IPS-11a (cell line): Measurements from ENCODE around the gene MKI67.

Experiments used
- H3K4me3 ChIP-seq: one replicate; pipeline ENCODE4 v1.5.1; 2013; ENCODE audit warnings: low read depth, low read length, control low read depth

The MKI67 gene

DNA sequence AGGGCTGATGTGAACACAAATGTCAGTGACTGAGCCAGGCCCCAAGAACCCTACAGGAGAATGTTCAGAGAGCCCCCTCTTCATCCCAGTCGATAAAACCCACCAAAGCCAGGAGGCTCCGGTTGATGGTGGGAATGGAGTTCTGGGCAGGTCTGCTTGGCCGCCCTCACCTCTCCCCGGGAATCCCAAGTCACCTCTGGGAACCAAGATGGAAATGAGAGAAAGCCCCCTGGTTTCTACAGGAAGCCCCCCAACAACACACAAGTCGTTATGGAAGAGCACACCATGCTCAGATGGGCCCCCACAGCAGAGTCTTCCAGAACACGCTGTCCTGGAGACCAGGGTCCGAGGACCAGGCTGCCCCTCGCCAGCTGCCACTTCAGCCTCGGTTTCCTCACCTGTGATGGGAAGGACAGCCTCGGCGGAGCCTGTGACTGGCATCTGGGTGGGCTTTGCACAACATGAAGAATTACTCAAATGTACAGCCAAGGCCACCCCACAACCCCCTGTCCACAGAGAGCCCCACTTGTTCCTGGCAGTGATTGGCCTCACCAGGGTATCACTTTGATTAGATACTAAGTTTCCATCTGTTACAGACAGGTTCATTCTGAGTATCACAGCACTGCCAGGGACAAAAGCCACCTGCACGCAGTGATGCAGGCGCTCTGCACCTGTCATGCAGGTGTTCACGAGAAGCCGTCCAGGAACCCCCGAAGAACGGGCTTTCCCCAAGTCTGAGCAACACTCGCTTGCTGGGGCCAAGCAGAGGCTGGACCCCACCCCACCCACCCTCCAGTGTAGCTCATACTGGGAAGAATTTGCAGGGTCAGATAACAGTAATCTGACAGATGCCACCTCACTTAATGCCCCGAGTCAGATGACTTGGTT is 57.6 kb downstream of the MKI67 start:
- H3K4me3 ChIP-seq, result no peak overlapping the region

DNA sequence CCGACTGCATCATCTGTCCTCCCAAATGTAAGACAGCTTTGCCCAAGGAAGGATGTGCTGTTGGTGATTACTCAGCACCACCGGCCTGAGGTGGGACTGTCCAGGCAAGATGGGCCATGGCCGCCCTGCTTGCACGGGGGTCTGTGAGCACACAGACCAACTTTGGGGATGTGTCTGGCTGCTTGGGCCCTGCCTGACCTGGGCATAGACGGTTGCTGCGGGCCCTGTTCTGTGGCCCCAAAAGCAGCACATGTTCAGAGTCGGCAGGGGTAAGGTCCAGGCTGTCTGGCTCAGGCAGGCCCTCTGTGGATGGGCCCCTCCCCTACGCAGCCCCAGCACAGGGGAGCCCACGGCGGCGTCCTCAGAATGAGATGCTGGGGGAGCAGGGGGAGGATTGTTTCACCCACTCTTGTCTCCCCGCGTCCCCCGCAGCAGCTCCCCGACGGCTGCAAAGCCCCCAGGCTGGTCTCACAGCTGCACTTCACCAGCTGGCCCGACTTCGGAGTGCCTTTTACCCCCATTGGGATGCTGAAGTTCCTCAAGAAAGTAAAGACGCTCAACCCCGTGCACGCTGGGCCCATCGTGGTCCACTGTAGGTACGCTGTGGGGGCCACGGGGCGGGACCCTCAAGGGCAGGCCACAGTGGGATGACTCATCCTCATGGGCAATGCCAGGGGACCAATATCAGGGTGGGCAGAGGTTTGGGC is 58.4 kb downstream of the MKI67 start:
- no peak overlapping the region for H3K4me3 ChIP-seq

GRCh38 chr10:128066870-128067382 is 59.3 kb downstream of the MKI67 start:
- no peak overlapping the region for H3K4me3 ChIP-seq

DNA sequence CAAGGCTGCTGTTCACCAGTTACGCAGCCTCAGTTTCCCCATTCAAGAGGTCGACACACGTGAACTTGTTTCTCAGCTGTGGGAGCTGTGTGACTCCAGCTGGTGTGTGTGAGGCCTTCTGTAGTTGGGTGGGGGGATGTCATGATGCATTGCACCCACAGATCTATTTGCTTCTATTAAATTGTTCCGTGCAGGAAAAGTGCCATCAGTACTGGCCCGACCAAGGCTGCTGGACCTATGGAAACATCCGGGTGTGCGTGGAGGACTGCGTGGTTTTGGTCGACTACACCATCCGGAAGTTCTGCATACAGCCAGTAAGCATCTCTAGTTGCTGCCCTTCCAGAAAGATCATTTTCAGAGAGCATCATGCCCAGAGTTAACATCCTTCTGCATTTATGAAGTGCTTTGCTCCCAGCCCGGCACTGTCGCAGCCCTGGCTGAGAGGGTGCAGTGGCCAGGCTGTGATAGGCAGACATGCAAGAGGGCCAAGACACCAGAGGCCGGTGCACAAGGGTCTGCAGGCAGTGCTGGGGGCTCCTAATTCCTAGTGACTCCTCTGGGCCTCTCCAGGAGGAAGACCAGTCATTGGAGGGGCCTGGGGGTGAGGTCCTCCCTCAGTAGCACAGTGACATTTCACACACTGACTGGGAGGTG is 60.2 kb downstream of the MKI67 start:
- no peak overlapping the region for H3K4me3 ChIP-seq

DNA sequence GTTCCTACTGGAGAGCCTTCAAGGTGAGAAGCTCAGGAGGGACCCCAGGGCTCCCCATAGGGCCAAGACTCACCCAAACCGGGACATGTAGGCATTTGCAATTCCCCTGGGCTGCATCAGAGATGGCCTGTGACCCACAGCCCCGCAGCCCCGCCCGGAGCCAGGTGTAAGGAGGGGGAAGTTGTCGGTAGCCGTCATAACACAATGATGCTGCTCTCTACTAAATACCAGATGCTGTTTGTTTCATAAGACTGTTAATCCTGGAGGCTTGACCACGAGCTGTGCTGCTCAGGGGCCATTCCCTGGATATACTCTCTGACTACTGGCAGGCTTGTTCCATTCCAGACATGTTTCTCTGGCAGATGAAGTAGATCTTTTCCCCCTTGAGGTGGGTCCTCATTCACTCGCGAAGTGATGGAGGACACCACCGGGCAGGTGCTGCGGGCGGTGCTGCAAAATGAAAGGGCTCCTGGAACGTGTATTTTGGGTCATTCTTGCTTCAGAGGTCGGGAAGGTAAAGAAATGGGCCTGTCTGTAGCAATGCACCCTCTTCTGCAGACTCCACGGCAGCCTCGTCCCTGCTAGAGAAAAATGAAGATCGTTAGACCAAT is 61.1 kb downstream of the MKI67 start:
- no peak overlapping the region for H3K4me3 ChIP-seq

DNA sequence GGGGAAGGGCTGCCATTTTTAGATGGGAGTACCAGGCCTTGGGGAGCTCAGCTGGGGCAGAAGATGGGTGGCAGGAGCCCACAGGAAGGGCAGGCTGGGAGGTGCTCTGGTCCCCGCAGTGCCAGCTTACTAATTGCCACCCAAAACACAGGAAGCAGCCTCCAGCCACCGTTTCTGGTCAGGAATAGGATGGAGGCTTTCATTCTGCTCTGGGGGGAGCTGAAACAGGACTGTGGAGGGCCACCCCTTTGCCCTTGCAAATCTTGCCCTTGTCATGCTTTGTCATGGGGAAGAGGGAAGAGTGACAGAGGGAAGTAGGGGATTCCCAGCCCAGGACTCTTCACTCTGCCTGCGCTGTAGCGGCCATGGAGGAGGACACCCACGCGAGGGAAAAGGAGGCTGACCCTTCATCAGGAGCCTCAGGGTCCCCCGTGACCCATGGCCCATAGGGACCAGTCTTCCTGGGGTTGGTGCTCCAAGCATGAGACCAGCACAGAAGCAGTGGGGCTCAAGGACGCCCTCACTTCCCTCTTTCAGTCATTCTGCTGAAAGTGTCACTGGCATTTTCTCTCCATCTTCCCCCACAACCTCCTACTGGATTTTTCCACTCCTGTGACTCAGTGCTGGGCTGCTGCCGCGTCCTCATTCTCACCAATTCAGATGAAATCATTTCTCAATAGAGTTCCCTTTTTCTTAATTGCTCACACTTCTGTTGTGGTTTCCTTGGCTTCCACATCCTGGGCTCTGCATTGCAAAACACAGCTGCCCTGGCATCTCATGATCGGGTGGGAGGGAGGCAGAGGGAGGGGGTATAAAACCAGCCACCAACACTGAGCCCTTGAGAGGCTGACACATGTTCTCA is 61.9 kb downstream of the MKI67 start:
- H3K4me3 ChIP-seq, result no peak overlapping the region

DNA sequence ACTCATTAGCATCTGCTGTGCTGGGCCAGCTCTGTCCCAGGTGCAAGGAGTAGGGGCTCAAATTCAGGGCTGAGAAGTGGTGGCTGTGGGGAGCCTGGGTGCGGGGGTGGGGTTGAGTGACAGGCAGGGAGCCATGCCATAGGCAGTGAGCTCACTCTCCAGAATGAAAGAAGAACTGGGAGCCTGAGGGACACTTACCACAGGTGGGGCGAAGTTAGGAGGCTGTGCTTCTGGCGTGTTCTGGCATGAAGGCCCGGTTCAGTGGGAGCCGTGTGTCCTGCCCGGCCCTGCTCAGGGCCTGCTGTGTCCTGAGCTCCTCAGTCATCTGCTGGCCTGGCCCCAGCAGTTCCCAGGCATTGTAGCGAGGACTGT is 62.5 kb downstream of the MKI67 start:
- no peak overlapping the region for H3K4me3 ChIP-seq

GRCh38 chr10:128062881-128063563 is 63.2 kb downstream of the MKI67 start:
- H3K4me3 ChIP-seq, result no peak overlapping the region

DNA sequence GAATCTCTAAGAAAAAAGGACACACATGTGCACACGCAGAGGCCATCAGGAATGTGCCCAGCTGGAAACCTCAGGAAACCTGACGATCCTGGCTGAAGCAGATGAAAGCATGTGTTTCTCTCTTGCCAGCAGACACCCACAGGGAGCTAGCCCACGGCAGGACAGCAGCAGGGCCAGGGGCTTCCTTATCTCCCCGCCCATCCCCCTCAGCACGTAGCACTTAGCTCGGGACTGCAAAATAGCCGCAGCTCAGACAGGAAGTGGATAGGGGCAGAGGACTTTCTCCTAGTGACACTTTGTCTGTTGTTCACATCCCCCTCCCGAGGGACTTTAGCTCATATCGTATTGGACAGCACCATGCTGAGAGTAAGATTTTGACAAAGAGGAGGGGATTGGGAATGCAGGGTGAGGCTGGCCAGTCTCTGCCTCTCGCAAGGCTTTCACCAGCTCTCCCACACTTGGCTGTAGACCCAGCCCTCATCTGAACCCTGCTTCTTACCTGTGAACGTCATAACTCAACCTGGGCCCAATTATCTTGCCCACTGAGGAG is 63.8 kb downstream of the MKI67 start:
- H3K4me3 ChIP-seq, result no peak overlapping the region

GRCh38 chr10:128061306-128062300 is 64.6 kb downstream of the MKI67 start:
- H3K4me3 ChIP-seq, result no peak overlapping the region

DNA sequence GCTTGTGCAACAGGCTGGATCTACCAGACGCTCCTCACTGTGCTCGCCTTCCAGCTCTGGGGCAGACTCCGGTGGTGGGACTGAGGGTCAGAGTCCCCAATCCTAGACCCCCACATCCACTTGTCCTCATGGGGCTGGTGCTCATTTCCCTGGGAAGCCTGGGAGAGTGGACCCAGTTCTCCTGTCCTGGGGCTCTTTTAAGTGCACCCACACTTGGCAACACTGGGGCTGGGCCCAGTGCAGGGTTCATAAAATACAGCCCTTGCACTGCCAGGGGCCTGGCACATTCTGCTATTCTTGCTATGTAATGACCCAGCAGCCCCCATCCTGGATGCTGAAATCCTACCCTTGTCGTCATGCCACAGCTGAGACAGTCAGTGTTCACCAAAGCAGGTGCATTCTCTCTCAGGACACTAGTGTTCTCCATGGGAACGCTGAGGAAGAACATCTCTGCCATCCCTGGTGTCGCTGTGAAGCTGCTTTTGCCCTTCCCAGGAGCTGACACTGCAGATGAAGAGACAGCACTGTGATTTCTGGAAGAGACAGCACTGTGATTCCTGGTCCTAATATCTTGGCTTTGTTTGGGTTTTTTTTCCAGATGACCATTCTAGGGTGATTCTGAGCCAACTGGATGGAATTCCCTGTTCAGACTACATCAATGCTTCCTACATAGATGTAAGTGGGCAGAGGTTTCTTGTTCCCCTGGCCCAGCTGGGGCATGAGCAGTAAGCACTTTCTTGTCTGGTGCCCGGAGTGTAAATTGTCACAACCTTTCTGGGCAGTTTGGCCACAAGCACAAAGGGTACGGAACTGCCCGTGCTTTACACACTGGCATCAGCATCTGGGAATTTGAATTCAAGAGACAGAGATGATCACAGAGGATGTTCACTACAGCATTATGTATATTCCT is 65.6 kb downstream of the MKI67 start:
- H3K4me3 ChIP-seq, result no peak overlapping the region

DNA sequence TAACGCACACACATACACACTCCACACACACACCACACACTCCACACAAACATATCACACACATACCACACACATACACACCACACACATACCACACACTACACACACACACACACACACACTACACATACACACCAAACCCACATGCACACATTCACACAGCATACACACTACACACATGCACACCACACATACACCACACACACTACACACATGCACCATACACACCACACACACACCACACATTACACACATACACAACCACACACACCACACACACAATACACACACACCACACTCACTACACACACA is 66.3 kb downstream of the MKI67 start:
- no peak overlapping the region for H3K4me3 ChIP-seq

DNA sequence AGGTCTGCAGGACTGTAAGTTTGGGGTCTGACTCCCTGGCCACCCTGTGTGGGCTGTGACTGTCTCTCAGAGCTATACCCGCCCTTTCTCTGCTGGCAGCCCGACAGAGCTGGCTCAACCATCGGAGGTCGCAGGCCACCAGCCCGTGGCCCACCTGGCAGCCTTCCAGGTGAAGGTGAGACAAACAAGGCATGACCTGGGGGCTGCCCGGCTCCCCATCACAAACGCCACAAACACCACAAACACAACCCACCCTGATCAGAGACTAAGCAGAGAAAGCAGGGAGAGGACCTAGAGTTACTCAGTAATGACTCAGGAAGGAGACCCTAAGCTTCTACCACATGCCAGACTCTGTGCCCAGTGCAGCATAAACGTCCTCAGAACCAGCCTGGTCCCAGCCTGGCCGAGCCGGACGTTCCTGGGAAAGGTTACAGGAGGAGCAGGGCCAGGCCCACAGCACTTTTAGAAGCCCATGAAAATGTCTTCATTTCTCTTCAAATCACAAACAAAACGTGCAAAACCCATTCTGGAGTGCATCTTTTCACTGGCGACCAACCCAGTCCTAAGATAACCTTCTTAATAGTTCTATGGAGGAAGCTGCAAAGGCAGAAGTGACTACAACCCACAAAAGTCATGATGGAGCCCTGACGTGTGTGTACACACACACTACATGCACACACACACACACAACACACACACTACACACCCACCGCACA is 66.8 kb downstream of the MKI67 start:
- H3K4me3 ChIP-seq, result no peak overlapping the region

GRCh38 chr10:128058750-128059134 is 67.5 kb downstream of the MKI67 start:
- H3K4me3 ChIP-seq, result no peak overlapping the region

DNA sequence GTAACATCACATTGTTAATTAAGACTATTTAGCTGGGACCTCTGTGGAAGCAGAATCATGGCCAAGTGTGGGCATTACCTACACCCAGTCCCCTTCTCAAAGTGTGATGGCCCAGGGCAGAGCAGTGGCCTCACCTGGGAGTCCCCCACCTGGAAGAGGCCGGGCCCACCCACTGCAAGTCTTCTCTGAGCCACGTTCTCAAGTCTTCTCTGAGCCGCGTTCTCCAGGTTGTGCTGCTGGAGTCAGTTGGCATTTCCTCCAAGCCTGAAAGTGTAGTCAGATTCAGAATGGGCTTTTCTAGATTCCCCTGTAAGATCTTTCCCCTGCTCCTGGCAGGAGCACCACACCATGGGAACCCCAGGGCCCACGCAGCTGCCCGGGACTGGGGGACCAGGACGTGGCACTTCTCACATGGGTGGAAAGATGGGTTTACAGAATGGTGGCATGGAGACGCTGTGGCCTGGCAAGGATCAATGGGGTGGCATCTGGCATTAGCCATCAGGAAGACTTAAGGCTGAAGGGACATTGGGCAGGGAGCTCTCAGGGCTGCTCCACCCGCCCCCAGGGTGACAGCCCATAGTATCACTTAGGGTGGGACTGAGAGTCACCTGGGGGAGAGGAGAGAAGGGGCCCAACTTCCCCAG is 68.0 kb downstream of the MKI67 start:
- H3K4me3 ChIP-seq, result no peak overlapping the region
